GM12865 (cell line): Measurements from ENCODE around the gene ZYX.

Experiments
- DNase-seq: peaks from one replicate; pipeline ENCODE4 v3.0.0; 2010; ENCODE audit warnings: low read depth
- H3K4me3 ChIP-seq: 2 replicates; pipeline ENCODE4 v1.5.1; 2011; ENCODE audit warnings: mild to moderate bottlenecking, low read depth, low read length, control low read depth
- TF ChIP-seq, protein P1 (sequence below): IDR thresholded peaks from 2 replicates; pipeline ENCODE4 v1.5.1; 2011; ENCODE audit warnings: low read length, control low read depth, low read depth, inconsistent platforms; ENCODE audit not compliant: insufficient read depth; ENCODE audit errors: missing control alignments

ZYX gene

DNA sequence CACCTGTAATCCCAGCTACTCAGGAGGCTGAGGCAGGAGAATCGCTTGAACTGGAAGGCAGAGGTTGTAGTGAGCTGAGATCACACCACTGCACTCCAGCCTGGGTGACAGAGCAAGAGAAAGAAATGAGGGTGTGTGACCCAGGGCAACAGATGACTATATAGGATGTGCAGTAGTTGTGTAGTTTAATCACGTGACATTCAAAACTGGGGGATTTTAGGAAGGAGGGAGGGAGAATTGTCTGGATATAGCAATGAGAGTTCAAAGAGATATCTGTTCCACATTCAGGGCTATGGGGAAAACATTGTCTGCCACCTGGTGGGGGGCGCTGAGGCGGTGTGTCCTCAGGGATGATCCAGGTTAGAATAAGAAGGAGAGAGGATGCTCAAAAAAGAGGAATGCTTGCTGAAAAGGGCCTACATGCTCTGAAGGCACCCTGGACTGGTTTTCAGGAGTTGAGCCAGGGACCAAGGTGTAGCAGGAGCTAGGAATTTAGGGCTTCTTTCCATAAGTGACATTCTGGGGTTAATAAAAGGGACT lies 7.8 kb upstream of the ZYX start:
- DNase-seq, result no peak
- no peak overlapping the region for H3K4me3 ChIP-seq
- TF ChIP-seq, protein P1, sequence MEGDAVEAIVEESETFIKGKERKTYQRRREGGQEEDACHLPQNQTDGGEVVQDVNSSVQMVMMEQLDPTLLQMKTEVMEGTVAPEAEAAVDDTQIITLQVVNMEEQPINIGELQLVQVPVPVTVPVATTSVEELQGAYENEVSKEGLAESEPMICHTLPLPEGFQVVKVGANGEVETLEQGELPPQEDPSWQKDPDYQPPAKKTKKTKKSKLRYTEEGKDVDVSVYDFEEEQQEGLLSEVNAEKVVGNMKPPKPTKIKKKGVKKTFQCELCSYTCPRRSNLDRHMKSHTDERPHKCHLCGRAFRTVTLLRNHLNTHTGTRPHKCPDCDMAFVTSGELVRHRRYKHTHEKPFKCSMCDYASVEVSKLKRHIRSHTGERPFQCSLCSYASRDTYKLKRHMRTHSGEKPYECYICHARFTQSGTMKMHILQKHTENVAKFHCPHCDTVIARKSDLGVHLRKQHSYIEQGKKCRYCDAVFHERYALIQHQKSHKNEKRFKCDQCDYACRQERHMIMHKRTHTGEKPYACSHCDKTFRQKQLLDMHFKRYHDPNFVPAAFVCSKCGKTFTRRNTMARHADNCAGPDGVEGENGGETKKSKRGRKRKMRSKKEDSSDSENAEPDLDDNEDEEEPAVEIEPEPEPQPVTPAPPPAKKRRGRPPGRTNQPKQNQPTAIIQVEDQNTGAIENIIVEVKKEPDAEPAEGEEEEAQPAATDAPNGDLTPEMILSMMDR, result no peak

DNA sequence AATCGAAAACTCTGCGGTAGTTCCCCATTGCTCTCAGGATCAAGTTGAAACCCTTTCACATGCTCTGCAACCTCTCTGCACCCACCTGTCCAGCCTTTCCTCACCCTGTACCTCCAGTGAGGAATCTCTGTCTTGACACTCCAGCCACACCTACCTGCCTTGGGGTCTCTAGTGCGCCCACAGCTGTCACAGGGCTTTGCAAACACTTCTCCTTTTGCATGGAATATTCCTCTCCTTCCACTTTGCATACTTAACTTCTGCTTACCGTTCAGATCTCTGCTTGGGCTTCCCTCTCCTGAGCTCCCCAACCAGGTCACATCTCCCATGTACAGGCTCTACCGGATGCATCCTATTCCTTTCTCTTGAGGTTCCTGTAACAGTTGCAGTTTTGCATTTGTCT lies 6.6 kb upstream of the ZYX start:
- H3K4me3 ChIP-seq, result no peak overlapping the region
- no peak for DNase-seq
- TF ChIP-seq, protein P1, result no peak

DNA sequence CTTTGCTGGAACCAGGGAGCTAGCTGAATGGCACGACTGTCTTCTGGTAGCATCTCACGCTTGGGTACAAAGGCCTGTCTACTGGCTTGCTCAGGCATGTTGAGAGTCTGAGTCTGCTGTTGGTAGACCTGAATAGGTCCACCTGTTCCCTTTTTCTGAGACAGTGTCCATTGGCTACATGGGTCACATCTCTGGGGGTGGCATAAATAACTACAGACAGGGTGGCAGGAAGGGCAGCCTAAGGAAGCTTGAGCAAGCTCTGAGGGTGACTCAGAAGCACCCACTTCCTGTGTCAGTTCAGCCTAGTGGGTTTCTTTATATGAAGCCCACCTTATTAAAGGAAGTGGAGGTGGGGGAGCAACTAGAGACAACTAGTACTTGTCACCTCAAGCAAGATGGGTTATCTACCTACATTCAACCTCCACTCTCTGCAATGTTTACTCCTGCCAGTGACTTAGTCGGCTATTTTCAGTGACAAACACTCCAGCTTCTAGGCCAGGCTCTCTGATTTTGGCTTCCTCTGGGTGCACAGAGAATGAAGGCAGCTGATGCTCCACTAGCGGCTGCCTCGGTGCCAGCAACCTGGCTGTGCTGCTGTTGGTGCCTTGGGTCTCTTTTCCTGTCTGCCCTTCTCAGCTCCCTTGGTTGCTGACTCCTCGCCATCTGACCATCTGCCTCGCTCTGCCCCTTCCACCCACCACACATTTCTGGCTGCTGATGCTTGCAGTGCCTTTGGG lies 5.7 kb upstream of the ZYX start:
- H3K4me3 ChIP-seq, result no peak overlapping the region
- DNase-seq, result no peak
- TF ChIP-seq, protein P1, result no peak

DNA sequence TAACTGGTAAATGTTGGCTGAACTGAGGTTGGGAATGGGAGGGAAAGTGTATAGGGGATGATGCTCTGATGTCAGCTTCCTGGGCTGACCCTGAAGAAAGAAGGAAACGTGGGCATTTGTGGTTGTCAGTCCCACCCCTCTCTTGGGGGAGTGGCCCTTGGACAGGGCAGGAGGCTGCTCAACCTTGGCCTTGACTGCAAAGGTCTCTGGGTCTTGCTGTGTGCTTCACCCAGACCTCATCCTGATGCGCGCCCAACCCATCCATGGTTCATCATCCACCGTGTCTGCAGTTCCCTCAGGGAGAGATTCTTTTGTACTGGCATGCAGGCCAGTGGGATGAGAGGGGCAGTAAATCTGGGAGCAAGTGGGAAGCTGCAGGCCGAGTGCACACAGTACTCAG lies 4.7 kb upstream of the ZYX start:
- no peak for DNase-seq
- TF ChIP-seq, protein P1, result no peak
- H3K4me3 ChIP-seq, result no peak overlapping the region

DNA sequence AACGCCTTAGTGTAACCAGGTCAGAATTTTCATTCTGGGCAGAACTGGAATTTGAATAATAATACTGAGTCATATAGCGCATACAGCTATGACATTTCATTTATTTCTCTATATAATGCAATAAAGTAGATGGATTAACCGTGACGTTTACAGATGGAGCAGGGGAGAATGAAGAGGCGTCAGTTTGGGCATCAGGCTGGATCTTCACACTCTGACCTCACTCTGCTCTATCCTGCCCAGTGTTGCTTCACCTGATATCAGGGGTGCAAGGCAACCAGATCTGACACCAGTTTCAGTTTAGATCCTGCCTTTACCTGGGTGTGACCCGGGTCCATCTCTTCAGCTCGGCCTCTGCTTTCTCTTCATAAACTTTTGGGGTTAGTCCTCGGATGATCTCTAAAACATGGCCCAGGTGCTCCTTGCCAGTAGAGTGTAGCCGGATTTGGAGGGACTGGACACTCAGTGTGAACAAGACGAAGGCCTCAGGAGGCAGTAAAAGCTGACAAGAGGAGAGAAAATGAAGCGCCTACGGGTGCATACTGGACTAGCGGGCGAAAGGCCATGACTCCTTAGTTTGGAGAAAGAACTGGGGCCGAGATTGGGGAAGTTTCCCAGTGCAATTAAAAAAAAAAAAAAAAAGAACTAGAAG lies 1.4 kb upstream of the ZYX start:
- TF ChIP-seq, protein P1, result no peak
- DNase-seq, result peak; percentile 35
- peak overlapping the region; percentile 99 for H3K4me3 ChIP-seq

DNA sequence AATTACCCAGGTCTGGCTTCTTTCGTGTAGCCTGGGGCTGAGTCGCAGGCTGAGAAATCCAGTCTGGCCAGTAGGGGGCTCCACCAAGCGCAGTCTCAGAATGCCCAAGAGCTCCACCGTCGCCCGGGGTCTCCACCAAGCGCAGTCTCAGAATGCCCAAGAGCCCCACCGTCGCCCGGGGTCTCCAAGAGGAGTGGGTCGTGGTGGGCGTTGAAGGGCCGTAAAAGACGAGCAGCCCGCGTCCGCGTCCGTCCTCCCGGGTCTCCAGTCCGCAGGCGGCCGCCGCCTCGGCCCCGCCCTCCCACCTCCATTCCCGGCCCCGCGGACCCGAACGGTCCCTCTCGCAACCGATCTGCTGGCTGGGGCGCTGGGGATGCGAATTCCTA lies 892 bp upstream of the ZYX start:
- TF ChIP-seq, protein P1, result peak; percentile 84
- H3K4me3 ChIP-seq, result peak overlapping the region; percentile 99
- peak; percentile 92 for DNase-seq
